Peyer's patch (tissue), 4 donors: ENCODE measurements around the gene CHST11.

Source experiments
- POLR2A ChIP-seq, 2 donors: fragments of 450-650 bp; IDR thresholded peaks; one replicate each; pipeline ENCODE4 v1.5.1; 2017; ENCODE audit warnings: antibody characterized with exemption in 2 of 2, mild to moderate bottlenecking in 2 of 2, moderate library complexity in 2 of 2
- TF ChIP-seq, protein P1 (sequence below), 6 experiments: fragments of 450-650 bp in 4 of 6; fragments of 200-600 bp in 2 of 6; sonication (generic) in 1 of 6; IDR thresholded peaks; one replicate each; pipeline ENCODE4 v1.5.1; 2017 to 2019; ENCODE audit warnings: antibody characterized with exemption in 6 of 6, mild to moderate bottlenecking in 3 of 6, moderate library complexity in 1 of 6

GRCh38 chr12:104480012-104480411 lies 23.3 kb downstream of the CHST11 start:
- TF ChIP-seq, protein P1, sequence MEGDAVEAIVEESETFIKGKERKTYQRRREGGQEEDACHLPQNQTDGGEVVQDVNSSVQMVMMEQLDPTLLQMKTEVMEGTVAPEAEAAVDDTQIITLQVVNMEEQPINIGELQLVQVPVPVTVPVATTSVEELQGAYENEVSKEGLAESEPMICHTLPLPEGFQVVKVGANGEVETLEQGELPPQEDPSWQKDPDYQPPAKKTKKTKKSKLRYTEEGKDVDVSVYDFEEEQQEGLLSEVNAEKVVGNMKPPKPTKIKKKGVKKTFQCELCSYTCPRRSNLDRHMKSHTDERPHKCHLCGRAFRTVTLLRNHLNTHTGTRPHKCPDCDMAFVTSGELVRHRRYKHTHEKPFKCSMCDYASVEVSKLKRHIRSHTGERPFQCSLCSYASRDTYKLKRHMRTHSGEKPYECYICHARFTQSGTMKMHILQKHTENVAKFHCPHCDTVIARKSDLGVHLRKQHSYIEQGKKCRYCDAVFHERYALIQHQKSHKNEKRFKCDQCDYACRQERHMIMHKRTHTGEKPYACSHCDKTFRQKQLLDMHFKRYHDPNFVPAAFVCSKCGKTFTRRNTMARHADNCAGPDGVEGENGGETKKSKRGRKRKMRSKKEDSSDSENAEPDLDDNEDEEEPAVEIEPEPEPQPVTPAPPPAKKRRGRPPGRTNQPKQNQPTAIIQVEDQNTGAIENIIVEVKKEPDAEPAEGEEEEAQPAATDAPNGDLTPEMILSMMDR (IDR thresholded peaks at IDR 0.05): no peak
- no peak for TF ChIP-seq POLR2A (IDR thresholded peaks at IDR 0.05)
